ENCODE data around the gene HPCAL1. TPM values are rescaled to one million over a fixed set of nuclear protein-coding genes. Genes with fewer than 3 reads are reported as not detected.
"Not testable (repeated sequence)": the region's sequence is repeated elsewhere in the genome, so short reads cannot be mapped to it uniquely, and the experiment has no call there.

HPCAL1 gene
- total and polyA plus RNA-seq, 3 experiments from 2014 or later = 44.1 to 96.3 (median 47.6) TPM

DNA sequence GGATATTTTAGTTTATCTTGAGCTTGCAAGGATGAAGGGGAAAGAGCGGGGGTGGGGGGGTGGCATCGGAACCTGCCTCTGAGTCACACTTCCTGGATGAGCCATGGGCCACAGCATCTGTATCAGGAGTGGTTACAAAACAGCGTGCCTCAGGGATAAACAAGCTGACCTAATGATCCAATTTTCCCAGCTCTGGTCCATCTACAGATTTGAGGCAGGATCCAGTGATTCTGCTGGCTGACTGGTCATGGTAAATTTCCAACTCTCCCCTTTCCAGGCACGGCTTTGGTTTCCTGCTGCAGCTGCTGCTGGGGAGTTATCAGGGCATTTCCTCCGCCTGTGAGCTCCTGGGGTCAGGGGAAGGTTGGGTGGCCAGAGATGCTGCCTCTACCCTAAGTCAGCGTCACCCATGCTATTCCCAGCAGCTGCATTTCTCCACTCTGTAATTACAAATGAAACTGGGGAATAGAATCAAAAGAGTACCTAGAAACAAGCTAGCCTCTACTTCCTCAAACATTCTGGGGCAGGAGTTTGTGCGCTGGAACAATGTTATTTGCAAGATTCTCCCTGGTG lies 4.7 kb upstream of the HPCAL1 start:
- Histone ChIP-seq H3K4me1 (ENCODE audit: insufficient read depth, low read length) (peaks cover 30% of the 10 kb centered on the region), H3K27ac (ENCODE audit: low read depth, low read length) (no peak overlapping the region), H3K4me3 (ENCODE audit: low read length) (no peak overlapping the region), H3K9me3 (ENCODE audit: low read length) (no peaks in the 10 kb centered on the region), H3K27me3 (ENCODE audit: insufficient read depth, low read length, poor library complexity, severe bottlenecking) (no peaks in the 10 kb centered on the region), H3K36me3 (ENCODE audit: insufficient read depth, low read length) (no peaks in the 10 kb centered on the region)
- CTCF ChIA-PET = interaction anchor here (0.5 to 3.2 kb wide), 5 partner anchors 16 to 150 kb away, joined by 3 to 19 read pairs (median 3); partner anchors contain the start of gene ODC1
- peaks cover 0 to 9% (median 4%) of the 10 kb centered on the region in 5 donors for H3K9me3 Mint-ChIP-seq
- peak in 4 of 5 donors; percentile 27 to 67 (median 36) for DNase-seq
- POLR2A ChIA-PET = interaction anchor here (0.6 to 1.0 kb wide), 3 partner anchors 11 to 32 kb away, joined by 3 read pairs; no protein-coding TSS in a partner anchor
- no peaks in the 10 kb centered on the region for H3K27me3 Mint-ChIP-seq
- peak overlapping the region; percentile 34 to 84 (median 66) for H3K27ac Mint-ChIP-seq
- peak overlapping the region; percentile 32 to 74 (median 46) for H3K4me3 Mint-ChIP-seq
- H3K36me3 Mint-ChIP-seq = peaks cover 0 to 4% (median under 1%) of the 10 kb centered on the region in 3 donors
- peaks cover 29 to 47% (median 47%) of the 10 kb centered on the region in 3 donors for H3K4me1 Mint-ChIP-seq

GRCh38 chr2:10298777-10299176 lies 3.9 kb upstream of the HPCAL1 start:
- H3K36me3 Mint-ChIP-seq; H3K9me3 ChIP-seq (ENCODE audit: low read length); H3K27ac ChIP-seq (ENCODE audit: low read depth, low read length); DNase-seq; H3K4me3 ChIP-seq (ENCODE audit: low read length); H3K9me3 Mint-ChIP-seq; H3K36me3 ChIP-seq (ENCODE audit: insufficient read depth, low read length); H3K27me3 ChIP-seq (ENCODE audit: insufficient read depth, low read length, poor library complexity, severe bottlenecking); H3K27me3 Mint-ChIP-seq: not testable (repeated sequence)
- Mint-ChIP-seq H3K4me3 (peak overlapping the region in 1 of 7 donors; percentile 32), H3K4me1 (peaks cover 32 to 51% (median 49%) of the 10 kb centered on the region in 3 donors), H3K27ac (peak overlapping the region in 3 of 8 donors; percentile 34 to 83 (median 78))
- CTCF ChIA-PET = interaction anchor here (1.0 to 3.2 kb wide), 4 partner anchors 12 to 149 kb away, joined by 3 to 19 read pairs (median 5); partner anchors contain the start of gene ODC1
- POLR2A ChIA-PET = interaction anchor here (0.9 to 1.0 kb wide), 2 partner anchors 31 to 32 kb away, joined by 3 read pairs; no protein-coding TSS in a partner anchor
- H3K4me1 ChIP-seq (ENCODE audit: insufficient read depth, low read length) = peaks cover 30% of the 10 kb centered on the region

DNA sequence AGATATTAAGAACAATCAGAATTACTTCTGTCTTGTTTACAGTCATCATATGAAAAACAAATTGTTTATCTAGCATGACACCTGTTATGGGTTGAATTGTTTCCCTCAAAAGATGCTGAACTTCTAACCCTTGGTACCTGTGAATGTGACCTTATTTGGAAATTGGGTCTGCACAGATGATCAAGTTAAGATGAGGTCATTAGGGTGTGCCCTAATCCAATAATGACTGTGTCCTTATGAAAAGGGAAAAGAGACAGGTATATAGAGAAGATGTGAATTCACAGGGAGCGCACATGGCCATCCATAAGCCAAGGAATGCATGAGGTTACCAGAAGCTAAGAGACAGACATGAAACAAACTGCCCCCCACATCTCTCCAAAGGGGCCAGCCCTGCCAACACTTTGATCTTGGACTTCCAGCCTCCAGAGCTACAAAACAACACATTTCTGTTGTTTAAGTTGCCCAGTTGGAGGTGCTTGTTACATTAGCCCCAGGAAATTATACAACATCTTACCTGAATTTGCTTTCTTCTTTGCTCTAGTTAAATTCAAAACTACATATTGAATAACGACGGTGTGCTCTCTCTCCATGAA lies 2.3 kb upstream of the HPCAL1 start:
- H3K9me3 ChIP-seq (ENCODE audit: low read length) = no peaks in the 10 kb centered on the region
- Mint-ChIP-seq H3K4me3 (peak overlapping the region; percentile 65 to 99 (median 73)), H3K27ac (peak overlapping the region; percentile 1 to 97 (median 77)), H3K36me3 (peaks cover 0 to 6% (median 0%) of the 10 kb centered on the region in 3 donors), H3K9me3 (no peaks in the 10 kb centered on the region), H3K27me3 (peaks cover 0 to 2% of the 10 kb centered on the region in 2 donors), H3K4me1 (peaks cover 42 to 65% (median 63%) of the 10 kb centered on the region in 3 donors)
- no peak for DNase-seq
- H3K36me3 ChIP-seq (ENCODE audit: insufficient read depth, low read length) = no peaks in the 10 kb centered on the region
- no peak overlapping the region for H3K4me3 ChIP-seq (ENCODE audit: low read length)
- peaks cover 44% of the 10 kb centered on the region for H3K4me1 ChIP-seq (ENCODE audit: insufficient read depth, low read length)
- ChIA-PET POLR2A (no interaction called here), CTCF (interaction anchor here (1.4 to 9.8 kb wide), 4 partner anchors 21 to 108 kb away, joined by 3 to 87 read pairs (median 14); no protein-coding TSS in a partner anchor)
- no peaks in the 10 kb centered on the region for H3K27me3 ChIP-seq (ENCODE audit: insufficient read depth, low read length, poor library complexity, severe bottlenecking)
- no peak overlapping the region for H3K27ac ChIP-seq (ENCODE audit: low read depth, low read length)

- Mint-ChIP-seq H3K9me3 (no peaks in the 10 kb centered on the region), H3K27me3 (peaks cover 0 to 2% of the 10 kb centered on the region in 2 donors), H3K27ac (peak overlapping the region; percentile 62 to 97 (median 82)), H3K36me3 (peaks cover 0 to 6% (median 0%) of the 10 kb centered on the region in 3 donors), H3K4me3 (peak overlapping the region; percentile 71 to 99 (median 78)), H3K4me1 (peaks cover 51 to 74% (median 71%) of the 10 kb centered on the region in 3 donors)
- no peaks in the 10 kb centered on the region for H3K27me3 ChIP-seq (ENCODE audit: insufficient read depth, low read length, poor library complexity, severe bottlenecking)
- peaks cover 52% of the 10 kb centered on the region for H3K4me1 ChIP-seq (ENCODE audit: insufficient read depth, low read length)
- H3K9me3 ChIP-seq (ENCODE audit: low read length) = no peaks in the 10 kb centered on the region
- DNase-seq = peak in 1 of 5 donors; percentile 46
- peak overlapping the region; percentile 40 for H3K4me3 ChIP-seq (ENCODE audit: low read length)
- POLR2A ChIA-PET = interaction anchor here (0.5 to 3.8 kb wide), 5 partner anchors 9 to 147 kb away, joined by 3 to 52 read pairs (median 4); partner anchors contain the start of gene ODC1
- no peaks in the 10 kb centered on the region for H3K36me3 ChIP-seq (ENCODE audit: insufficient read depth, low read length)
- peak overlapping the region; percentile 54 for H3K27ac ChIP-seq (ENCODE audit: low read depth, low read length)
- CTCF ChIA-PET = interaction anchor here (0.6 to 9.8 kb wide), 12 partner anchors 9 to 176 kb away, joined by 3 to 99 read pairs (median 4); no protein-coding TSS in a partner anchor
These were observed 1.4 kb upstream of the HPCAL1 start for GRCh38 chr2:10300997-10301940.

GRCh38 chr2:10301941-10302478 lies 694 bp upstream of the HPCAL1 start:
- peaks cover 58 to 78% (median 75%) of the 10 kb centered on the region in 3 donors for H3K4me1 Mint-ChIP-seq

GRCh38 chr2:10303181-10303693 lies 533 bp downstream of the HPCAL1 start:
- H3K27me3 ChIP-seq (ENCODE audit: insufficient read depth, low read length, poor library complexity, severe bottlenecking) = no peaks in the 10 kb centered on the region
- ChIA-PET POLR2A (interaction anchor here (0.6 to 3.8 kb wide), 8 partner anchors 24 to 185 kb away, joined by 3 to 52 read pairs (median 6); partner anchors contain the start of gene ODC1), CTCF (interaction anchor here (0.7 to 9.8 kb wide), 13 partner anchors 8 to 231 kb away, joined by 3 to 99 read pairs (median 6); partner anchors contain the start of gene ODC1)
- H3K36me3 Mint-ChIP-seq = peaks cover 0 to 6% (median 0%) of the 10 kb centered on the region in 3 donors
- peak overlapping the region; percentile 97 to 99 (median 97) for H3K4me3 Mint-ChIP-seq
- peak overlapping the region; percentile 76 to 97 (median 94) for H3K27ac Mint-ChIP-seq
- H3K36me3 ChIP-seq (ENCODE audit: insufficient read depth, low read length) = no peaks in the 10 kb centered on the region
- H3K27ac ChIP-seq (ENCODE audit: low read depth, low read length) = peak overlapping the region; percentile 54
- peaks cover 62 to 78% (median 76%) of the 10 kb centered on the region in 3 donors for H3K4me1 Mint-ChIP-seq
- H3K4me1 ChIP-seq (ENCODE audit: insufficient read depth, low read length) = peaks cover 59% of the 10 kb centered on the region
- no peaks in the 10 kb centered on the region for H3K9me3 Mint-ChIP-seq
- H3K27me3 Mint-ChIP-seq = peaks cover 0 to 2% of the 10 kb centered on the region in 2 donors
- DNase-seq = peak in 1 of 5 donors; percentile 24
- peak overlapping the region; percentile 76 for H3K4me3 ChIP-seq (ENCODE audit: low read length)
- no peaks in the 10 kb centered on the region for H3K9me3 ChIP-seq (ENCODE audit: low read length)

More at GRCh38 chr2:10301941-10302478, 694 bp upstream of the HPCAL1 start:
- peaks cover 0 to 6% (median 0%) of the 10 kb centered on the region in 3 donors for H3K36me3 Mint-ChIP-seq
- peaks cover 0 to 2% of the 10 kb centered on the region in 2 donors for H3K27me3 Mint-ChIP-seq
- H3K27me3 ChIP-seq (ENCODE audit: insufficient read depth, low read length, poor library complexity, severe bottlenecking) = no peaks in the 10 kb centered on the region
- POLR2A ChIA-PET = interaction anchor here (0.5 to 3.8 kb wide), 7 partner anchors 9 to 146 kb away, joined by 3 to 52 read pairs (median 5); partner anchors contain the start of gene ODC1
- peak in 1 of 5 donors; percentile 41 for DNase-seq
- CTCF ChIA-PET = interaction anchor here (0.6 to 9.8 kb wide), 12 partner anchors 8 to 177 kb away, joined by 3 to 99 read pairs (median 4); no protein-coding TSS in a partner anchor
- peaks cover 60% of the 10 kb centered on the region for H3K4me1 ChIP-seq (ENCODE audit: insufficient read depth, low read length)
- H3K4me3 Mint-ChIP-seq = peak overlapping the region; percentile 63 to 99 (median 73)
- peak overlapping the region; percentile 40 for H3K4me3 ChIP-seq (ENCODE audit: low read length)
- H3K27ac ChIP-seq (ENCODE audit: low read depth, low read length) = peak overlapping the region; percentile 54
- H3K36me3 ChIP-seq (ENCODE audit: insufficient read depth, low read length) = no peaks in the 10 kb centered on the region
- H3K27ac Mint-ChIP-seq = peak overlapping the region; percentile 62 to 92 (median 80)
- H3K9me3 Mint-ChIP-seq = no peaks in the 10 kb centered on the region
- H3K9me3 ChIP-seq (ENCODE audit: low read length) = no peaks in the 10 kb centered on the region
